HT-29 (cell line): ENCODE data around the gene C2CD3. TPM values are rescaled to one million over a fixed set of nuclear protein-coding genes. Genes with fewer than 3 reads are reported as not detected.

Experiments used
- DNase-seq: peaks from one replicate; pipeline ENCODE4 v3.0.0-alpha.2; 2015; ENCODE audit warnings: low spot score
- total RNA-seq: library from RNA; depleted of rRNA; stranded (reverse); fragments of >200 nt; shearing (Covaris generic); gene quantifications from 2 replicates; pipeline ENCODE4 v1.2.3, GENCODE V29; 2014

Gene C2CD3
- total RNA-seq, 1 experiment from 2014 or later, result 26.6 TPM

DNA sequence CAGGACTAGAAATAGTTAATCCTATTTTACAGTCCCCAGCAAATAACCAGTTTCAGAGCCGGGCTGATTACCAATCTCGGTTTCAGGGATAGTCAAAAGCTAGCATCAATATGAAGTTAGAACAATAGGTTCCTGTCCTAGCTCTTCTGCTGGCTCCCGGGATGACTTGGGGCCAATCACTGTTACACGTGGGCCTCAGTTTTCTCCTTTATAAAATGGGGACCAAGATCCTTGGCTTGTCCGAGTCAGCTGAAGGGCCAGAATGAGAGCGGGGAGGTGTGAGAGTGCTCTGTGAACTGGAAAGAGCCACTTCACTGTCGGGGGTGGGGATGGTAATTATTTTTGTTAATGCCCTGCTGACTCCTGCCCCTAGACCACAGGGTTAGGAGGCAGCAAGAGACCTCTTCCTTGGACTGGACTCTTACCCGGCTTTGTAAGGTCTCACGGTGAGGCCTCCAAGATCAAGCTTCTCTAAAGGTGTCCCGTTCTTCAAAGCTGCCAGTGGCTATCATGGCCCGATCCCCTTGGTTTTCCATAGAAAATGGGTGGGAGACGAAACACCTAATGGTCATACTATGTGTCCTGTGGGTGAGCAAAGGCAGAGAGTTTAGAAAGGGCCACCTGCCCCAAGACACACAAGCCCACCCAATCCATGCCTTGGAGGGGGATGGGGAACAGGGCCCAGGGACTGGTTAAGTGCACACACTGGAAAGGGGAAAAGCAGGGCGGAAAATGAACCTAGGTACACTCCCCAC, 189.6 kb downstream of the C2CD3 start:
- no peak for DNase-seq

DNA sequence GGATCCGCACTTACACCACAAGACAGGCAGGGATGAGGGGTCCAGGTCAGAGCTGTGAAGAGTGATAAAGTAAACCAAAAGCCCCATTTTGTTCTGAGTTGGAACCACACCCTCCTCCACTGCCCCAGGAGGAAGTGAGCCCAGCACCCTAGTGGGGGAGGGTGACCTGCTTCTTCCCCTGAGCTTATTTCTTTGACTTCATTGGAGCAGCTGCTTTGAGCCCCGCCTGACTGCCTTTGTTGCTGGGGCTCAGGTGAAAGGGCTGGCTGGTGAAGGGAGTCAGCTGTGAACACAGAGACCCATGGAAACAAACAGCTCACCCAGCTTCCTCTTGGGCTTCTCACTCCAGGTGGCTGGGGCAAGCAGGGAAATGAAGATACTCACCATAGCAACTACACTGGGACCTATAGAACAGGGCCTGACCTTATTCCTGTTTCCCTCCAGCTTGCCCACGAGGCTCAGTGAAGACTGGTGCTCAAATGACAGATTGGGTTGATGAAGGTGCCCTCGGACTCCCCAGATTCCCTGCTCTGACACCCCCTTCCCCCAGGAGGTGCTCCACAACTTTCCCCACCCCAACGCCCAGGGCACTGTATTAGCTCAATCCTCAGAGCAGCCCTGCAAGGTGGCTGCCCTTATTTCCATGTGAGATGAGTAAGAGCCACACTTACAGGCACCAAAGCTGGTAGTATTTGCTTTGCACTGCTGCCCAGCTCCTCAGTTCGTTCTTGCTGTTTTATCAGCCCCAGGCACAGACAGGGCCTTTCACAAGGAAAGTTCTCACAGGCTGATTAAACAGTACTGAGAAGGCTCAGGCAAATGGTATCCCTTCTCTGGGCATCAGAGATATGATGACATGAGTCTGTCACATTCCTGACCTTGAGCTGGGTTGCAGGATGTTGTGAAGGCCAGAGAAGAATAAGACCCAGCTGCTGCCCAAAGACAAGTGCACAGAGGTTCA, 190.5 kb downstream of the C2CD3 start:
- peak; percentile 51 for DNase-seq

DNA sequence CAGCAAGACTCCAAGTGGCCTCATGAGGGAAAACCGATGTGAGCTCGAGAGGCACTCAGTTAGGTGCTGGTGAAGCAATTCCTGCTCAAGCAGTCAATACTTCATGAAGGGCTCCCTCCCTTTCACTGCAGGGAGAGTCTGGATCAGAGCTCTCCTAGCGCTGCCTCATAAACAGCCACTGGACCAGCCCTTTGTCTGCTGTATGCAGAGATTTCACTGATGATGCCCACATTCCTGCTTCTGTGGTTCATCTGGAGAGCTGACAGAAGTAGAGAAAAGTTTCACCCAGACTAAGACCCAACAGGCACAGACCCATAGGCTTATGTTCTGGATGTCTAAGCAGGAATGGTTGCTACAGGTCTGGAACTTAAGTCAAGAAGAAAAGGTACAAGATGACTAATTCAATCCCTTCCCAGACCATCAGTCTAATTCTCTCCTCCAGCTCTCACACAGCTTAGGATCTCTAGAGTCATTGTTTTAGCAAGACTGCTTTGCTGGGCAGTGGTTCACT, 192.2 kb downstream of the C2CD3 start:
- DNase-seq, result no peak

DNA sequence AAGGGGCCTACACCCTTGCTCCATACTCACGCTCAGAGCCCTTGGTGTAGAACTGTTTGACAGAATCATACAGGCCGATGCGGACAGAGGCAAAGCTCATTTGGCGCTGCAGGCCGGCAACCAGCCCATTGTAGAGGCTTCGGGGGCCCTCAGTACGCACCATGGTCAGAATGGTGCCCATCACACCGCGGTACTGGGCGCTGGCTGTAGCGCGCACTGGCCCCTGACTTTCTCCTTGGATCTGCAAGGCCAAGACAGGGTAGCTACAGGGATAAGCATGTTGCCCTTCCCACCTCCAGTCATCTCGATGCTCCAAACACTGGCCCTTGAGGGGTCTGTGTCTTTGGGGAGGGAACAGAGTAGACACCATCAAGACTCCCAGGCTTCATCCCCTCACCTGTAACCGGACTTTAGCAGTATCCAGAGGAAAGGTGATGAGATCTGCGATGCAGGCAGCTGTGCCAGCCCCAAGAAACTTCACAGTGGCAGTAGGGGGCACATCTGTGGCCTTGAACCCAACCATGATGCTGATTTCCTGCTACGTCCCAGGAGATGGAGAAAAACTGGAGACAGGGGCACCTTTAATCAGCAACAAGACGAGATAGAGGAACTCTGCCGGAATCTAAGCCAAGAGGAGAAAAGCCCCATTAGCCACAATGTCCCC, 192.8 kb downstream of the C2CD3 start:
- DNase-seq, result no peak

DNA sequence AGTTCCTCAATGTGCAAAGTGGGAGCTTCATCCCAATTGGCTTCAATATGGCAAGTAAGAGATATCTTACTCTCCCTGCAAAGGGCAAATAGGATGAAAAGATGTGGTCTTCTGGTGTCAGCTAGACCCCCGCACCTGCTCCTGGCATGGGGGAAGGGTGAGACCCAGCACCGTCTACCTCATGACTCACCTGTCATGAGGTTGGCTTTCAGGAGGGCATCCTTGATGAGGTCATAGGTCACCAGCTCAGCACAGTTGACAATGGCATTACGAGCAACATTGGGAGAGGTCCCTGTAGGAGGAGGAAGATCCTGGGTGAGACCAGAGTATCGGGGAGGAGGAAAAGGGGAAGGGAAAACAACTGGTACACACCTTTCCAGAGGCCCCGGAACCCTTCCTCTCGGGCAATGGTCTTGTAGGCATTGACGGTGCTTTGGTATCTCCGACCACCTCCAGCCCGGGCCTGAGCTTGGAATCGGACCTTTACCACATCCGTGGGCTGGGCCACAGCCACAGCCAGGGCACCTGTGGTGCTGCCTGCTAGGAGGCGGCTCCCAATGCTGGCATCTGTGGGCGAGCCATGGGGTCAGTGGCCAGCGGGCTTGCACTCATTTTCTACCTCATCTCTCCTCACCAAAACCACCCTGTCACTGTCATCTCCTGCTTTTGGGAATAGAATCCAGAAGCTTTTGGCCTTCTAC, 194.2 kb downstream of the C2CD3 start:
- DNase-seq, result no peak

DNA sequence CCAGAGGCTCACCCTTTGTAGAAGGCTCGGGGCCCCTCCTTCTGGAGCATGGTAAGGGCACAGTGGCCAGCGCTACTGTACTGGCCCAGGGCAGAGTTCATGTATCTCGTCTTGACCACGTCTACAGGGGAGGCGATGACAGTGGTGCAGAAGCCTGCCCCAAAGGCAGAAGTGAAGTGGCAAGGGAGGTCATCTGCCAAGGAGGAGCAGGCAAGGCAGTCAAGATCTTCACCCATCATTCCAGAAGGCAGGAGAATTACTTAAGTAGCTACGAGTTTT, 195.4 kb downstream of the C2CD3 start:
- no peak for DNase-seq

DNA sequence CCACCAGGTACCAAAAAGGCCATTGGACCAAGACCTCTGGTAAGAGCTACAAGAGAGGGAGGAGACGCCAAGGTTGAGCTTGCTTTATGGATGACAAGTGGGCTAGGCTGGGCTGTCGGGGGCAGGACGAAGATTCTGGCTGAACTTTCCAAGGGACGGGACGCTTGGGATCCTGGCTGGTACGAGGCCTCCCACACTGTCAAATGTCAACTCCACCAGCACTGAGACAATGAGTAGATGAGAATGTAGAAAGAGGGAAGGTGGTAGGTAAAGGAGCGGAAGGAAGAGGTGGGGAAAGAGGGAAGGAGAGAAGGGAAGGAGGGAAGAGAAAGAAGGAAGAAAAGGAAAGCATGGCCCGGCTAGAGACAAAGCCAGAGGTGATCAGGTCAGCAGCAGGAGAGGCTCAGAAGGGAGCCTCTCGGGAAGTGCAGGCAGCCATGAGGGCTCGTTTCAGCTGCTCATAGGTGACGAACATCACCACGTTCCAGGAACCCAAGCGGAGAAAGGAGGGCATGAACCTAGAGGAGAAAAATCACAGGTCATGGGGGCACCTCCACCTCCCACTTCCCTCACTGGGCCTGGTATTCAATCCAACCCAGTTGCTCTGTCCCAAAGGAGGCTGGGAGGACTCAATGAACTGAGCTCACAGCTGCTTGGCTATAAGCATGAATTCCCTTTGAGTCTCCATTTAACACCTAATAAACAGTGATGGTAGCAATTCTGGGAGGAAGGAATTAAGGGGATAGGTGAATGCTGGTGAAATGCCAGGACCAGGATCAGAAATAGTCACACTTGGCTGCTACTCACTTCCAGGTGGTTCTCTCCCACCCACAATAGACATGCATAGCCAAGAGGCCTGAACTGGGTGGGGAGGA, 196.0 kb downstream of the C2CD3 start:
- DNase-seq, result peak; percentile 90

DNA sequence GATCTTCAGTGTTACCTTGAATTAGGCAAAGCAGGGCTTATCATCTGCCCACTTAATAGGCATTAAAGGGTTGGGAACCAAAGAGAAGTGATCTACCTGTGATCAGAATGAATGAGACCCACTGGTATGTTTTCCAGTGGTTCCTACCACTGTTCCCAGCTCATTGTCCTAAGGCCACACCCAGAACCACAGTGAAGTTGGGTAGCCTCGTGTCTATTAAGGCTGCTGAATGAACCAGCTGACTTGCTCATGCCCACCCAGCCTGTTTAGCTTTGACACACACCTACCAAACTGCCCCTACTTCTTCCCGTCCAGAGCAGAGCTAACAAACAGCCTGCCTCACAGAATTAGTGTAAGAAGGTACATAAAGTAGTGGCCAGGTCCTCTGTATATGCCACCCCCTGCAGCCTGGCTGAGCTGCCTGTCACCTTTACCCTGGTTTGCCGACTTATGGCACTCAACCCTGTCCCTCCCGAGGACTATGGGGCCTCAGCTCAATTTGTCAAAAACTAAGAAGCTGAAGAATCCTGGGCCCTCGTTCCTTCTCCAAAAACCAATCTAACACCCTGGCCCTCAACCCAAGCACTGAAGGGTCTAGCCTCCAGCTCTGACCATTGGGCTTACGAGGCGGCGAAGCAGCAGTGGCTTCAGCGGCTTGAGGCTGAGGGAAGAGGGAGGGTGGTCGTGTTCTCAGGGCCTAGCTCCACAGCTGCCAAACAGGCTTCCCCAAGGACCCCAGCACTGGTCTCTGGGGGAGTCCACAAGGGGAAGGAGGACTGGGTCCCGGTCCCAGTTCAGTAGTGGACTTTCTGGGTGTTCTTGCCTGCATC, 198.0 kb downstream of the C2CD3 start:
- DNase-seq, result no peak

DNA sequence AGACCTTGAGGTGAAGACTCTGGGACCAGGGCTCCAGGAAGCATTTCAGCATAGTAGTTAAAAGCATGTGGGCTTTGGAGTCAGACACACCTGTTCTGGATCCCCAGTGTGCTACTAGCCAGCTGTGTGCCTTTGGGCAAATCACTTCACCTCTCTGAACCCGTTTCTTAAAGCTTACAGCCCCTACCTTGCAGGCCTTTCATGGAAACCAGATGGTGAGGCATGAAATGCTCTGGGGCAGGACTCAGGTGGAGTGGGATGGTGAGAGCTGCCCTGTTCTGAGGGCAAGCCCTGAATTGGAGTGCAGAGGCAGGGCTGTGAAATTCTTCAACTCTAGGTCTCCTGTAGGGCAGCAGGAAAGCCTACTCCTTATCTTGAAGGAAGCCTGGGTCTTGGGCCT, 198.6 kb downstream of the C2CD3 start:
- DNase-seq, result no peak

DNA sequence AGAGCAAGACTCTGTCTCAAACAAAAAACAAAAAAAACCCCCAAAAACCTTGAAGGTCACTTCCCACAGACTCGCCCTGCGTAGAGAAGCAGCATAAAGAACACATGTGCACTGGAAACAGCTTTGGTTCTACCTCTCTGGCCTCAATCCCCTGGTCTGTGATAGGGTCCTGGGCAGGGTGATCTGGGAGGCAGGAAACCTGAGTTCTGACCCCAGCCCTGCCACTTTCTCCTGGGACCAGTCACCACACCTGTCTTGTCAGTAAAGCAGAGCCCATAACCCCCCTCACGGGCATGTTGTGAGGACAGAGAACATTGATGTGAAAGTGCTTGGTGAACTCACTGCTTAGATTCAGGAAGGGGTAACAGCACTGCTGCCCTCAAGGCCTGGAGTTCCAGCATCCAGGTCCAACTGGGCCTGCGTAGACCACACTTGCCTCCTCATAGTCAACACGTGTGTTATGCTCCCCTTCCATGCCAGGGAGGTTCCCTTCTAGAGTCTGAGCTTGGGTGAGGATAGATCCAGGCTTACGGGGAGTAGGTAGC, 199.6 kb downstream of the C2CD3 start:
- no peak for DNase-seq

DNA sequence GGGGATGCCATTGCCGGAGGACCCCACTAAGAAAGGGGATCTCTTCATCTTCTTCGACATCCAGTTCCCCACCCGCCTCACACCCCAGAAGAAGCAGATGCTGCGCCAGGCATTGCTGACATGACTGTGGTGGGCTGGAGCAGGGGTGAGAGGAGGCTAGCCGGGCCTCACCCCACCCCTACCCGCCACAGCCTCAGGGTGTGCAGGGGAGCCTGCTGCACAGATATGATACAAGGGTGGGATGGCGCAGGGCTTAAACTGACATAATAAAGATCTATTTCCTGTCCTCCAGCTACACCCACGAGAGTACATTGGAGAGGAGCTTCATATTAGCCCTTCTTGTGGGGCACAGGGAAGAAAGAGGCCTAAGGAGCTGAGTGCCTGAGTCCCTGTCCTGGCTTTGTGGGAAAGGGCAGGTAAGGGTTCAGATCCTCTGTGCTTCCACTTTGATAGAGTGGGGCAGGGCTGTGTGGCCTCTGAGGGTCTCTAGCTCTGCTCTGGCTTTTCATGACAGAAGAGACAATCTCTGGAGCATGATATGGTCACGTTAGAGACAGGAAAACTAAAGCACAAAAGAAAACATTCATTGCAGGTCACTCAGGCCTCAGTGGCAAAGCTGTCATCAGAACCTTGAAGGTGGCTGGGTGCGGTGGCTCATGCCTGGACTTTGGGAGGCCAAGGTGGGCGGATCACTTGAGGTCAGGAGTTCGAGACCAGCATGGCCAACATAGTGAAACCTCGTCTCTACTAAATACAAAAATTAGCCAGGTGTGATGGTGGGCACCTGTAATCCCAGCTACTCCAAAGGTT, 200.6 kb downstream of the C2CD3 start:
- peak; percentile 45 for DNase-seq

DNA sequence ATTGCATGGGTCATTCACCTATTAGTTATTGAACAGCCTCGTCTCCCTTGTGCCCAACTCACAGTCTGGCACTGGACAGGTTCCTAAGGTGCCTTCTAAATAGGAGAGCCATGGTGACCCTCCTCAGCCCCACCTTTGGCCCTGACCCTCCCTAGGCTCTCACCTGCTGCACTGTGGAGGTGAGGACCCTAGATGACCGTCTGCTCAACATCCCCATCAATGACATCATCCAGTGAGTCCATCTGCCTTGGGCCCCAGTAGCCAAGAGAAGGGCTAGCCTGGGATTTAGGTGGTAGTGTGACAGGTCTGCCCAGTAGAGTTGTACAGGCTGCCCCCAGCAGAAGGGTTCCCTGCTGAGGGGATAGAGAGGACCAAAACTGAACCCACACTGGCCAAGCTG, 201.7 kb downstream of the C2CD3 start:
- no peak for DNase-seq

DNA sequence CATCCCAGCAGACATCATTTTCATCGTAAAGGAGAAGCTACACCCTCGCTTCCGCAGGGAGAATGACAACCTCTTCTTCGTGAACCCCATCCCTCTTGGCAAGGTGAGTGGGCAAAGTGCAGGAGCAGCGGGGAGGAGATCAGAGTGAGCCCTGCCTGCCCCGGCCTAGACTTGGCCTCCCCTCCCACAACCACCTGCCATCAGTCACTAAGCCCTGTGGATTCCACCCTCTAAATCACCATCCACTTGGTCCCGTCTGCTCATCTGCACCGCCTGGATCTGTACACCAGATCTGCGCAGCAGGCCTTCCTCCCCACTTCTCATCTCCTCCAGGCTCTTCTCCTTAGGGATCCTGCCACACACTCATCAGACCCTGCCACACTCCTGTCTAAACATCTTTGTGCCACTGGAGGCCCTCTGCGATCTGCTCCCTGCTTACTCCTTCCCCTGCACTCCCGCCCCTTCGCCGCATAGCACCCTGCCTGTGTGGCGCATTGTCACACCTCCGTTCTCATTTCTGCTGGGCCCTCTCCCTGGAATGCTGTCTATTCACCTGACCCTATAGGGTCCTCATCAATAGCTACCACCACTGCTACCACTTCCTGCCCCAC, 202.3 kb downstream of the C2CD3 start:
- no peak for DNase-seq

DNA sequence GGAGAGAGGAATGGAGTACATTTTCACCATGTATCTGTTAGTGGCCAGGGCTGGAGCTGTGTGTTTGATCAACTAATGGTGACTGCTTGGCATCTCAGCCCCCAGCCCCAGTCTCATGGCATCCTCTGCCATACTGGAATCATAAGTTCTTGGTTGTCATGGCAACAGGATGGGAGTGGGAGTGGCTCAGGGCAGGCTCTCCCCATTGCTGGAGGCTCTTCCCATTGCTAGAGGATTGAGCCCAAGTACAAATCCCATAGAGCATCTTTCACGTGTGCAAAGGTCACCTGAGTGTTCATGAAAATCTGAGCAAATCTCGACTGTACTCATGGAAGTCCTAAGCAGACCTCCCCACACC, 205.1 kb downstream of the C2CD3 start:
- no peak for DNase-seq

DNA sequence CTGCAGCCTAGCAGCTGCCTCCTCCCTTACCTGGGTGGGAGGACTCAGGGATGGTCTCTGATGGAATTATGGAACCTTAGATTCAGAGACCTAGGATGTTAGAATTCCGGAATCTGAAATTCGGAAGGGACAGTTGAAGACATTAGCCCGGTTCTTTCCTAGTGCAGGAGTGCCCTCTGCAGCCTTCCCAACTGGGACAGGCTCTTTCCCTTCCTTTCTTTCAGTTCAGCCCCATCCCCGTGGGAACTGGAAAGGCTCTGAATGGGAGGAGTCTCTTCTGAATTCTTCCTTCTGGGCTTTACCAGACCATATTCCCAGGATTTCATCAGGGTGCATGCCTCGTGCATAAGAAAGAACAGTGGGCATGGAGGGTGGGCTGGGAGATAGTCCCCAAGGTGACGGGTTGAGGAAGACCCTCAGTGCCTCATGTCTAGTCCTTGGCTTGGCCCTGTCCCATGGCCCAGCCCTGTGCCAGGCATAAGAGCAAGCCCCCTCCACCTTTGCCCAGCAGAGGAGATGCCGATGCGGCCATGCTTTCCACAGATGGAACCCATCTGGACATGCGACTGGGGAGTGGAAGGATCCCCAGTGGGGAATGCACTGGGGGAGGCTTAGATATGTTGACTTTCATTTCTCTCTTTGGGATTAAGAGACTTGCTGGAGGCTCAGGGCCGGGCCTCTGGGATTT, 205.6 kb downstream of the C2CD3 start:
- DNase-seq, result no peak

DNA sequence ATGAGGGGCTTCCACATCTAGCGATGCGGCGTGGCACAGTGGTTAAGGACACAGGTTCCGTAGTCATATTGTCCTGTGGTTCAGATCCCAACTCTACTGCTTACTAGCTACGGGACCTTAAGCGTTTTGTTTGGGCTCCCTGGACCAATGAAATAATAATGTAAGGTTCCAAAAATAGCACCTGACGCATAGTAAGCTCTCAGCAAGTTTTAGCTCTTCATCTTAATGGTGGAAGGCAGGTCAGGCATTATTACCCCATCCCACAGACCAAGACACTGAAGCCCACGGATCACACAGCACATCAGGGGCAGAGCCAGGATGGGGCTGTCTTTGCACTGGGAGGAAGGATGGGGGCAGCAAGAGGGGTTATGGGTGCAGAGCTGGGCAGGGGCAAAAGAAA, 206.9 kb downstream of the C2CD3 start:
- DNase-seq, result no peak
